Endothelial cell of umbilical vein (primary cell): ENCODE measurements around the gene CFD. TPM values are rescaled to one million over a fixed set of nuclear protein-coding genes. Genes with fewer than 3 reads are reported as not detected.

Experiments used
- BruUV-seq: library from RNA; stranded (reverse); fragments of 400-500 nt; replicated peaks from 2 replicates; lab custom pipeline; 2021; lab: Mats Ljungman, UMichigan
- CTCF ChIA-PET: fragments of 300-600, 350-600 bp; sonication (Branson Sonifier 250); formaldehyde crosslinking; loops from one replicate; lab custom pipeline; 2021; ENCODE audit warnings: antibody characterized with exemption, inconsistent platforms; lab: Charles Lee
- POLR2A ChIA-PET: fragments of 300-600, 350-600 bp; sonication (Branson Sonifier 250); formaldehyde crosslinking; loops from one replicate; lab custom pipeline; 2021; ENCODE audit warnings: antibody characterized with exemption, inconsistent platforms; lab: Charles Lee
- DNase-seq: peaks from one replicate; pipeline ENCODE4 v3.0.0-alpha.2; 2011; ENCODE audit warnings: low read depth, low spot score
- FAIRE-seq: peaks from 2 replicates; lab custom pipeline; 2011; peaks lifted over from hg19 to GRCh38; lab: Jason Lieb, UNC
- H2AFZ ChIP-seq: 2 replicates; pipeline ENCODE4 v1.6.0; 2012; ENCODE audit warnings: low read depth, low read length, control low read depth, inconsistent platforms
- H3K27ac ChIP-seq: 2 replicates; pipeline ENCODE4 v1.5.1; 2011; ENCODE audit warnings: low read depth, mild to moderate bottlenecking, control low read depth, low read length, moderate library complexity; ENCODE audit not compliant: insufficient read depth
- H3K27me3 ChIP-seq, 2 experiments: 2 replicates each; pipeline versions ENCODE4 v1.6.0 to v1.6.1; 2011; ENCODE audit warnings: low read length in 2 of 2, mixed read lengths in 1 of 2; ENCODE audit not compliant: control insufficient read depth in 2 of 2, insufficient read depth in 2 of 2
- H3K36me3 ChIP-seq, 2 experiments: 2 replicates in 1 of 2; 3 replicates in 1 of 2; pipeline ENCODE4 v1.5.1; 2011; ENCODE audit warnings: low read length in 2 of 2, mild to moderate bottlenecking in 1 of 2, moderate library complexity in 1 of 2; ENCODE audit not compliant: control insufficient read depth in 2 of 2, insufficient read depth in 2 of 2; ENCODE audit errors: extremely low read depth in 1 of 2
- H3K4me1 ChIP-seq: 3 replicates; pipeline ENCODE4 v1.5.1; 2011; ENCODE audit warnings: mild to moderate bottlenecking, low read length; ENCODE audit not compliant: control insufficient read depth, insufficient read depth; ENCODE audit errors: extremely low read depth
- H3K4me2 ChIP-seq: 2 replicates; pipeline ENCODE4 v1.6.1; 2011; ENCODE audit warnings: low read length, control low read depth, mixed read lengths; ENCODE audit not compliant: insufficient read depth
- H3K4me3 ChIP-seq, 3 experiments: fragments of 200-600 bp in 1 of 3; sonication (generic), shearing (Covaris generic) in 1 of 3; replicated peaks in 1 of 3; 2 replicates each; pipeline ENCODE4 v1.5.1; 2011 to 2016; ENCODE audit warnings: control low read depth in 3 of 3, low read length in 3 of 3, mild to moderate bottlenecking in 2 of 3, inconsistent platforms in 1 of 3, low read depth in 1 of 3, moderate library complexity in 1 of 3; ENCODE audit not compliant: insufficient read depth in 1 of 3
- H3K79me2 ChIP-seq: 2 replicates; pipeline ENCODE4 v1.6.0; 2012; ENCODE audit warnings: low read length, inconsistent platforms; ENCODE audit not compliant: control insufficient read depth, insufficient read depth
- H3K9ac ChIP-seq: replicated peaks from 2 replicates; pipeline ENCODE3; 2011; ENCODE audit warnings: low read length, control low read depth; ENCODE audit not compliant: insufficient read depth; ENCODE audit errors: extremely low read depth
- H3K9me1 ChIP-seq: replicated peaks from 3 replicates; pipeline ENCODE4 v1.6.0; 2011; ENCODE audit warnings: mild to moderate bottlenecking, low read length; ENCODE audit not compliant: control insufficient read depth, insufficient read depth; ENCODE audit errors: extremely low read depth
- H3K9me3 ChIP-seq: replicated peaks from 2 replicates; pipeline ENCODE4 v1.5.1; 2012; ENCODE audit warnings: low read length, inconsistent platforms; ENCODE audit not compliant: control insufficient read depth, insufficient read depth
- H4K20me1 ChIP-seq: replicated peaks from 2 replicates; pipeline ENCODE3; 2011; ENCODE audit warnings: mild to moderate bottlenecking, low read length; ENCODE audit not compliant: control insufficient read depth, insufficient read depth; ENCODE audit errors: extremely low read depth
- CTCF ChIP-seq, 2 donors: IDR thresholded peaks; 1 replicate in 1 of 2; 2 replicates in 1 of 2; pipeline ENCODE4 v1.5.1; 2011; ENCODE audit warnings: low read length in 2 of 2, mild to moderate bottlenecking in 2 of 2, moderate library complexity in 2 of 2, control low read depth in 1 of 2, inconsistent platforms in 1 of 2, low read depth in 1 of 2; ENCODE audit not compliant: insufficient read depth in 1 of 2; ENCODE audit errors: extremely low read depth in 1 of 2
- EZH2 ChIP-seq: IDR thresholded peaks from 2 replicates; pipeline ENCODE4 v1.6.1; 2012; ENCODE audit warnings: borderline replicate concordance, low read depth, mild to moderate bottlenecking, moderate library complexity, low read length, inconsistent platforms; ENCODE audit not compliant: severe bottlenecking
- FOS ChIP-seq: IDR thresholded peaks from 2 replicates; pipeline ENCODE4 v1.6.1; 2011; ENCODE audit warnings: mild to moderate bottlenecking, low read length, moderate library complexity, borderline replicate concordance; ENCODE audit not compliant: insufficient read depth
- JUN ChIP-seq: IDR thresholded peaks from 2 replicates; pipeline ENCODE4 v1.6.1; 2011; ENCODE audit warnings: borderline replicate concordance, low read depth; ENCODE audit not compliant: insufficient read length, insufficient read depth
- POLR2A ChIP-seq: IDR thresholded peaks from 2 replicates; pipeline ENCODE4 v1.6.1; 2012; ENCODE audit warnings: low read depth, mild to moderate bottlenecking, control low read depth, low read length
- dilution Hi-C: fragments of 300-500 bp; cut with MboI; formaldehyde crosslinking; loops from one replicate; pipeline ENCODE4 v1.15.0; 2019; ENCODE audit warnings: low sequenced_read_pairs; ENCODE audit not compliant: extremely low pct_ligation_motif_present
- intact Hi-C: fragments of 100-400 bp; cut with micrococcal nuclease; formaldehyde crosslinking; loops from one replicate; pipeline ENCODE4 v1.10.0; 2022
- polyA plus RNA-seq, 4 experiments: library from polyadenylated mRNA; depleted of rRNA in 3 of 4; stranded (reverse) in 3 of 4; unstranded in 1 of 4; fragments of >200 nt; gene quantifications; 2 replicates each; pipeline versions ENCODE4 v1.2.1 to v1.2.3, GENCODE V29; 2011 to 2012; ENCODE audit warnings: missing spikeins in 1 of 4
- total RNA-seq: library from RNA; stranded (reverse); gene quantifications from 2 replicates; pipeline ENCODE4 v1.2.3, GENCODE V29; 2021

The CFD gene
- total and polyA plus RNA-seq, 2 donors (not counting 3 experiments of a cell fraction or from before 2014, with no cell fraction given), result 0.25 to 0.40 TPM

GRCh38 chr19:855566-856120 is 3.8 kb upstream of the CFD start:
- Histone ChIP-seq H3K9me3 (no peaks in the 10 kb centered on the region), H3K4me2 (no peak overlapping the region), H2AFZ (no peak overlapping the region), H3K4me3 (no peak overlapping the region), H4K20me1 (no peaks in the 10 kb centered on the region), H3K27me3 (peaks cover 0 to 2% of the 10 kb centered on the region in 2 experiments), H3K9ac (no peak overlapping the region), H3K36me3 (no peaks in the 10 kb centered on the region), H3K4me1 (no peaks in the 10 kb centered on the region), H3K9me1 (no peaks in the 10 kb centered on the region), H3K27ac (no peak overlapping the region), H3K79me2 (no peaks in the 10 kb centered on the region)
- no peak for TF ChIP-seq JUN
- no peak for TF ChIP-seq POLR2A
- no peak for TF ChIP-seq FOS
- no peak for DNase-seq
- POLR2A ChIA-PET, result no interaction called here
- CTCF ChIA-PET, result interaction anchor here (0.9 to 2.1 kb wide), 5 partner anchors 9 to 129 kb away, joined by 3 to 8 read pairs (median 4); partner anchors contain the start of gene WDR18
- no TSS peak for BruUV-seq
- intact Hi-C loops, result loop anchor here (2.0 kb wide), 1 partner anchor 85 kb away; no protein-coding TSS in a partner anchor
- no peak for FAIRE-seq
- dilution Hi-C loops, result no loop called here

GRCh38 chr19:858284-858683 is 1.2 kb upstream of the CFD start:
- BruUV-seq, result no TSS peak
- intact Hi-C loops (no loop called here), dilution Hi-C loops (no loop called here)
- H2AFZ ChIP-seq, result no peak overlapping the region
- H3K27ac ChIP-seq, result no peak overlapping the region
- FAIRE-seq (no peak), DNase-seq (no peak)
- TF ChIP-seq EZH2 (no peak), CTCF (IDR thresholded peaks at IDR 0.05; ENCODE audit: extremely low read depth in 1 of 2, insufficient read depth in 1 of 2, low read depth in 1 of 2, low read length in 2 of 2) (no peak)
- CTCF ChIA-PET, result interaction anchor here (1.1 to 2.2 kb wide), 2 partner anchors 10 to 126 kb away, joined by 3 to 9 read pairs; partner anchors contain the start of gene WDR18
- no peaks in the 10 kb centered on the region for H3K9me3 ChIP-seq
- no peaks in the 10 kb centered on the region for H3K79me2 ChIP-seq
- no peaks in the 10 kb centered on the region for H4K20me1 ChIP-seq
- H3K9ac ChIP-seq, result no peak overlapping the region
- POLR2A ChIA-PET, result no interaction called here
- no peaks in the 10 kb centered on the region for H3K9me1 ChIP-seq
- H3K4me2 ChIP-seq, result no peak overlapping the region
- H3K4me1 ChIP-seq, result no peaks in the 10 kb centered on the region
- H3K4me3 ChIP-seq, result no peak overlapping the region
- no peaks in the 10 kb centered on the region for H3K36me3 ChIP-seq
- H3K27me3 ChIP-seq, result peaks cover 0 to 2% of the 10 kb centered on the region in 2 experiments
